GM12891 (cell line): ENCODE measurements around the gene MT1HL1.

Experiments
- PAX5 ChIP-seq: IDR thresholded peaks from 2 replicates; pipeline ENCODE4 v1.6.1; 2011; ENCODE audit warnings: low read length, moderate library complexity, mild to moderate bottlenecking; ENCODE audit not compliant: insufficient read depth, severe bottlenecking
- POLR2A ChIP-seq: IDR thresholded peaks from 2 replicates; pipeline ENCODE4 v1.6.1; 2011; ENCODE audit warnings: low read depth, low read length, control low read depth
- POLR2AphosphoS5 ChIP-seq: IDR thresholded peaks from 2 replicates; pipeline ENCODE4 v1.6.1; 2011; ENCODE audit warnings: low read depth, low read length, control low read depth
- POU2F2 ChIP-seq: IDR thresholded peaks from 2 replicates; pipeline ENCODE4 v1.6.1; 2011; ENCODE audit warnings: low read depth, mild to moderate bottlenecking, control low read depth, low read length, moderate library complexity
- SPI1 ChIP-seq: IDR thresholded peaks from 2 replicates; pipeline ENCODE4 v1.6.1; 2011; ENCODE audit warnings: low read depth, low read length, control low read depth
- TAF1 ChIP-seq: IDR thresholded peaks from 2 replicates; pipeline ENCODE4 v1.6.1; 2011; ENCODE audit warnings: low read depth, low read length, control low read depth

- TF ChIP-seq POU2F2 = no peak
- TF ChIP-seq POLR2A = no peak
- no peak for TF ChIP-seq POLR2AphosphoS5
- TF ChIP-seq TAF1 = no peak
- TF ChIP-seq PAX5 = no peak
- no peak for TF ChIP-seq SPI1
Measured at GRCh38 chr1:236978740-236979139, 25.5 kb downstream of the MT1HL1 start.
